T-helper 17 cell (primary cell): ENCODE data around the gene MDM4. TPM values are rescaled to one million over a fixed set of nuclear protein-coding genes. Genes with fewer than 3 reads are reported as not detected.

Experiments
- total RNA-seq, 4 donors: library from RNA in 2 of 4; stranded (reverse) in 2 of 4; gene quantifications; one replicate each; pipeline ENCODE4 v1.2.3 and lab custom pipeline; 2022 to 2026

MDM4 gene
- total RNA-seq, 2 donors from 2014 or later, result 205 to 225 TPM

Other genes with a start within 250 kb of the MDM4 start
- gene PLEKHA6, start 156.5 kb upstream of the MDM4 start, total RNA-seq, result under 1 TPM; 0.47 to 0.50 TPM
- 100 to 1,000 TPM; 207 to 266 TPM for gene PPP1R15B, start 104.6 kb upstream of the MDM4 start, total RNA-seq
- 10 to 100 TPM; 35.7 to 51.9 TPM for gene PIK3C2B, start 21.6 kb upstream of the MDM4 start, total RNA-seq
- gene LRRN2, start 169.3 kb downstream of the MDM4 start, total RNA-seq, result not detected